Measurements from ENCODE around the gene ZNF423.

The ZNF423 gene

DNA sequence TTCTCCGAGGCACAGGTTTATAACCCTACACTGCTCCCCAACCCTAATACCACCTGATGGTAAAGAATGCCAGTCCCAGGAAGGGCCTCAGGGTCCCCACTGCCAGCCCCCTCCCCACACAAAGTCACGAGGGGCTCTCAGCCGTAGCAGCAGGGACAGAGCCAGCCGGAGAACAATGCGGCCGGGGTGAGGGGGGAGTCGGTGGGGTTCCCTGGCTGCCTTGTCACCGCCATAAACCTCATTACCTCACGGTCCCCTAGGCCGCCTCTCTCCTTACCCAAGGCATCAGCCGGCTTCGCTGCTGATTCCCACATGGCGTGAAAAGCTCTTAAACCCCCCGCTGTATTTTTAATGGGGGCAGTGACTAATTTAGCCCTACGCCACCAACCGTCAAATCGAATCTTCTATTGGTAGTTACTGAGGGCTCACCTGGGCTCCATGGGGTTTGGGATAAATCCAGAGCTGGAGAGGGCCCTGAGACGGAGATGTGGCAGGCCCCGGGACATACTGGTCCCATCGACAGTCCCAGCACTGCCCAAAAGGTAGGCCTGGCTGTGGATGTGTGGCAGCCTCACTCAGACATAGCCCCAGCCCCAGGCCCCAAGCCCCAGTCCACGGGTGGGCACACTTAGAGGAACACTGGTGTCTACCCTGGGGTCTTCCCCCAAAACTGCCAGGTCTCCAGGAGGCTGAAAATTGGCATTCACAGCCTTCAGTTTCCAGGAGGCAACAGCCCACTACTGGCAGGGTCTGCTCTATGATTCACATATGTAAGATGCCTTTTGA is 367.0 kb downstream of the ZNF423 start:
- DNase-seq (ENCODE audit: low read depth), result no peak

DNA sequence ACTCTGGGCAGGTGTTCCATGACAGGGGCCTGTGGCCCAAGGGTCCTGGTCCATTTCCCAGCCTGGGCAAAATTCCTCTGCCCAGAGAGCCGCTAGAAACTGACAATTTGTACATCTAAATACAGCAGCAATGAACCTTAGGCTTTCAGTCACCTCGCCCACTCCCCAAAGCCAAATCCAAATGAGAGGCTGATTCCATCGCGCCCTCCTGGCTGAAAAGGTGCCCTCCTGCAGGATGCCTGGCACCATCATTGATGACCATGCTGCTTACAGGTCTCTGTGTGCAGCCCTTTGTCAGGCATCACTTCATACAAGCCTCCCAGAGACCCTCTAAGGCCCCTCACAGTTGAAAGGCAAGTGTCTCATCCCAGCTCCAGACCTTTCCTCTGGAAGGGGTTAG is 367.6 kb downstream of the ZNF423 start:
- H3K4me3 ChIP-seq (ENCODE audit: low read depth, low read length), result no peak overlapping the region
- no peak for DNase-seq (ENCODE audit: low read depth)

More for the DNA sequence above, 367.0 kb downstream of the ZNF423 start:
- no peak overlapping the region for H3K4me3 ChIP-seq (ENCODE audit: low read depth, low read length)

DNA sequence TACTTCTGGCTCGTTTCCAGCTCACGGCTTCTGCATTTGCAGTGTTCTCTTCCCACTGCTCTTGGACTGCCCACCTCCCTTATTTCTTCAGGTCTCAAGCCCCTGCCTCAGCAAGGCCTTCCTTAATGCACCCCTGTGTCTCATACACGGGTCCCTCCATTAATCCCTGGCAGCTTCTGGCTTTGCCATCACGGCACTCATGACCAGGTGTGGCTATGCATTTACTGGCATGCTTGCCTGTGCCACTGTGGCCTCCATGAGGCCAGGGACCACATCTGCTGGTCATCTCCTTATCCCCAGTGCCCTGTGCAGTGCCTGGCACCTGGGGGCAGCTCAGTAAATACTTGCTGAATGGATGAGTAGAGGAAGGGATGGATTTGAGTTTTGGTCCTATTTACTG is 368.2 kb downstream of the ZNF423 start:
- DNase-seq (ENCODE audit: low read depth), result no peak
- no peak overlapping the region for H3K4me3 ChIP-seq (ENCODE audit: low read depth, low read length)

DNA sequence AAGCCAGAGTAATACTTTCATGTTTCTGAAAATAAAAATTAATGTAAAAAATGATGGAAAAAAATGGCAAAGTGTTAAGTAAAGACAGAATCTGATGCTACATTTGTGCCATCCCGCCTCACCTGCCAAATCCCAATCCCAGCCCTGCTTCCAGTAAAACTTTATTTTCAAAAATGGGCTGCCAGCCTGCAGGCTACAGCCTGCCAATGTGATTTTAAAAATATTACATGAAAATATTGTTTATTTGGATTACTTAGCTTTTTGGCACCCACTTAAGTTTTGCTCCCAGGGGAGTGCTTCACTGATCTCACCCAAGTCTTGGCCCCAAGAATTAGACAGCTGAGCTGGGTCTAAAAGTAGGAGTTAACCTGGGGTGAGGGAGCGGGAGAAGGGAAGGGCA is 369.5 kb downstream of the ZNF423 start:
- DNase-seq (ENCODE audit: low read depth), result no peak
- H3K4me3 ChIP-seq (ENCODE audit: low read depth, low read length), result no peak overlapping the region

DNA sequence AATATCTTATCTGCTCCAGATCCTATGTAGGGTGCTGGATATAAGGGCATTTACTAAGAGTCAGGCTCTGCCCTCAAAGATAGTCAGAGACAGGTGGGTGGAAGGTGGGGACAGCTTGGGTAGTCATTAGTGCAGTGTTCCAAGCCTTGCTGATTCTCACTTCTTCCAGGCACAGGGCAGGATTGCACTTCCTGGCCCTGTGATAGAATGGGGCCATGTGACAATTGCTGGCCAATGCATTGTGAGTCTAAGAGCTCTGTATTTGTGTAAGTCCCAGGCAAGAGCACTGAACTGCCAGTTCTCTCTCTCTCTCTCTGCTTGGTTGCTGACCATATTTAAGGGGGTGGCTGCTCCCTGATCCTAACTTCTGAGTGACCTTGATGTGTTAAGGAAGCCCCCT is 370.2 kb downstream of the ZNF423 start:
- H3K4me3 ChIP-seq (ENCODE audit: low read depth, low read length), result no peak overlapping the region
- no peak for DNase-seq (ENCODE audit: low read depth)

- H3K4me3 ChIP-seq (ENCODE audit: low read depth, low read length), result no peak overlapping the region
- DNase-seq (ENCODE audit: low read depth), result no peak
These were observed 371.0 kb downstream of the ZNF423 start for GRCh38 chr16:49484936-49485335.

DNA sequence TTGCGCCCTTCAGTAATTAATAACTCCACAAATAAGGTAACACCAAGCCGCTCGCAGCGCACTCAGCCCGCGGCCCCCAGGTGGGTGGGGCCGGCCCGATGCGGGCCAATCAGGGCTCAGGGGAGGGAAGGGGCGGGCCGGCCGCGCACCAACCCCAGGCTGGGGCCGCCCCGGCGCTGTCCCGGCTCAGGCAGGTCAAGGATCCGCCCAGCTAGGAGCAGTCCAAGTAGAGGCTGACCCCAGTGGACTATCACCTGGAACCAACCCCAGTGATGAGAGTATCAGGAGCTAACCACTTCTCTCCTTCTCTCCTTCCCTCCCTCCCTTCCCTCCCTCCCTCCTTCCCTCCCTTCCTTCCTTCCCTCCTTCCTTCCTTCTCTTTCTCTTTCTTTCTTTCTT is 371.5 kb downstream of the ZNF423 start:
- no peak overlapping the region for H3K4me3 ChIP-seq (ENCODE audit: low read depth, low read length)
- no peak for DNase-seq (ENCODE audit: low read depth)

DNA sequence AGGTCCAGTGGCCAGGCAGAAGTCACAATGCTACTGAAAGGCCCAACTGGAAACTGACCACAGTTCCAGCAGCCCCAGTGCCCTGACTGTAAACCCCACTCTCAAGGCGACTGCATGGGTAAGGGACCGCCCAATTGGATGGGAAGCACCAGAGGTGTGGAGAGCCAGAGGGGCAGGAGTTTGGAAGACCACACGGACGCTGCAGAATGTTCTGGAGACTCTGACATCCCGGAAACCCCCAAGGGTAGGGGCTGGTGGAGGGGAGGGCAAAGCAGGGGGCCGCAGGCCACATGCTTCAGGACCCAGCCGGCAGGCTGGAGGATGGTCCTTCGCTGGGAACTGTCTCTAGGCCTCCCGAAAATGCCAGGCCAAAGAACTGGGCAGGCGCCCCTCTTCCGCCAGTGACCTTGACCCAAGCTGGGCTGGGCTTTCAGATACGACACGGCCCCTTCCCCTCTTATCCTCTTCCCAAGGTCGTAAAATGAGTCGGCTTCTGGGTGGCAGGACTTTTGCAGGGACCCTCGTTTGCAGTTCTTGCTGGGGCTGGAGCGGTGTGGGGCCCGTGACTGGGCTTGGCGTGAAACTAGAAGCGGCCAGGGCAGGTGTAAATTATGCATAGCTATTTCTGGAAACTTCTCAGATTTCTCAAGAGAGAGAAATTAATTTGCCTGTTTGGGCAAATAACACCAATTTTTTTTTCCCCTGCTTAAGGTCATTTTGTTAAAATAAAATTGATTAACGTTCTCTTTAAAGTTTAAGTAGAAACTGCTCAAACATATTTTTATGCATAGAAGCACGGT is 372.1 kb downstream of the ZNF423 start:
- no peak for DNase-seq (ENCODE audit: low read depth)
- no peak overlapping the region for H3K4me3 ChIP-seq (ENCODE audit: low read depth, low read length)

DNA sequence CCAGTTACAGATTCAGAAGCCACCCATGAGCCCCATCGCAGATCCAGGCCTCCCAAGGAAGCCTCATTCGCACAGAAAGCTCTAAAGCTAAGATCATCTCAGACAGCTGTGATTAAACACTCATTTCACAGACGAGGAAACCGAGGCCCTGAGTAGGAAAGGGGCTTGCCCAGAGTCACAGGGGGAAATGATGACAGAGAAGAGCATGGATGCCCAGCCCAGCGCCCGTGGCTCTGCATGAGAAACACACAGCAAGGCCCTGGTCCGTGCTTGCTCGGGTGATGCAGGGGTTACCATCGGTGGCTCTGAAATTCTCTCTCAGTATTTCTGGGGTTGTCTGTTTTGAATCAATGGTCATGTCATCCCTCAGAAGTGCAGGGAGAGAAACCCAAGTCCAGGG is 372.7 kb downstream of the ZNF423 start:
- no peak for DNase-seq (ENCODE audit: low read depth)
- H3K4me3 ChIP-seq (ENCODE audit: low read depth, low read length), result no peak overlapping the region

DNA sequence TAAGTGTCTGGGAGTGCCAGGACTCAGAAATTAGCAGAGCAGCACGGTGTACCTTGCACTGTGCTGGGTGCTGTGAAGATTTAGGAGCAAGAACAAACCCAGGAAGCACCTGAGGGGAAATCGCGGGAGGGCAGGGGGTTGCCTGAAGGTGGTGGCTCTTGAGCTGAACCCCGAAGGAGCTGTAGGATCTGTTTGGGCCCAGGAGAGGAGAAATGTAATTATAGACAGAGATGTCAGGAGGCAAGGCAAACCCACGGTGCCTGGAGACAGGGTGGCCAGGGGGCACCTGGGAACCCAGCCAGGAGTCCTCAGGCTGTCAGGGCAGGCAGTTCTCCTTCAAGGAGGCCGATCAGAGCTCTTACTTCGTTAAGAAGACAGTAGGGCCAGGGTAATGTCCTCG is 373.2 kb downstream of the ZNF423 start:
- H3K4me3 ChIP-seq (ENCODE audit: low read depth, low read length), result no peak overlapping the region
- DNase-seq (ENCODE audit: low read depth), result no peak

- no peak overlapping the region for H3K4me3 ChIP-seq (ENCODE audit: low read depth, low read length)
- DNase-seq (ENCODE audit: low read depth), result no peak
These were observed 377.3 kb downstream of the ZNF423 start for GRCh38 chr16:49478616-49479015.

- no peak for DNase-seq (ENCODE audit: low read depth)
- H3K4me3 ChIP-seq (ENCODE audit: low read depth, low read length), result no peak overlapping the region
These were observed 377.8 kb downstream of the ZNF423 start for GRCh38 chr16:49478107-49478506.

GRCh38 chr16:49477250-49477895 is 378.5 kb downstream of the ZNF423 start:
- H3K4me3 ChIP-seq (ENCODE audit: low read depth, low read length), result no peak overlapping the region
- DNase-seq (ENCODE audit: low read depth), result no peak

- DNase-seq (ENCODE audit: low read depth), result no peak
- no peak overlapping the region for H3K4me3 ChIP-seq (ENCODE audit: low read depth, low read length)
These were observed 381.2 kb downstream of the ZNF423 start for GRCh38 chr16:49474741-49475140.

GRCh38 chr16:49473773-49474172 is 382.1 kb downstream of the ZNF423 start:
- H3K4me3 ChIP-seq (ENCODE audit: low read depth, low read length), result no peak overlapping the region
- DNase-seq (ENCODE audit: low read depth), result no peak

- no peak for DNase-seq (ENCODE audit: low read depth)
- H3K4me3 ChIP-seq (ENCODE audit: low read depth, low read length), result no peak overlapping the region
These were observed 382.8 kb downstream of the ZNF423 start for GRCh38 chr16:49473131-49473530.

GRCh38 chr16:49472598-49472997 is 383.3 kb downstream of the ZNF423 start:
- no peak for DNase-seq (ENCODE audit: low read depth)
- no peak overlapping the region for H3K4me3 ChIP-seq (ENCODE audit: low read depth, low read length)

- no peak for DNase-seq (ENCODE audit: low read depth)
- H3K4me3 ChIP-seq (ENCODE audit: low read depth, low read length), result no peak overlapping the region
These were observed 384.7 kb downstream of the ZNF423 start for GRCh38 chr16:49471038-49471727.

DNA sequence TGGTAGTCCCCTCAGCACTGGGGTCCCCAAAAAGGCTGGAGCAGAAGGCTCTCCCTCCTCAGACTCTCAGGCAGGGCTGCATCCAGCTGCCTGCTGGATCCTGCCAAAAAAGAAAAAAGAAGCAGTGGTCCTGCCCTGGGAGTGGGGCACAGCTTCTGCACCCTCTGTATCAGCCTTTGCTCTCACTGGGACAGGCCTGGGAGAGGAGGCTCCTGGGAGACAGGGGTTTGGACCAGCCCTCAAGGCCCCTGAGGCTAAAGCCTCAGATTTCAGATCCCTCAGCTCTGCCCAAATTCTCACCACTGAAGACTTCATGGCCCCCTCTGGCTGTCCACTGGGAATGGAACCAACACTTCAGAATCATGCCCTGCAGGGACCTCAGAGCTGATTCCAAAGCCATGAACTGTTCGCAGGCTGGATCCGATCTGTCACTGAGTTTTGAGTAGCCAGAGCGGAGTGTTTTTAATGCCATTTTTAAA is 385.4 kb downstream of the ZNF423 start:
- DNase-seq (ENCODE audit: low read depth), result no peak
- no peak overlapping the region for H3K4me3 ChIP-seq (ENCODE audit: low read depth, low read length)

Measured in skeletal muscle cell (primary cell).